ENCODE results near the gene RAC2.

DNA sequence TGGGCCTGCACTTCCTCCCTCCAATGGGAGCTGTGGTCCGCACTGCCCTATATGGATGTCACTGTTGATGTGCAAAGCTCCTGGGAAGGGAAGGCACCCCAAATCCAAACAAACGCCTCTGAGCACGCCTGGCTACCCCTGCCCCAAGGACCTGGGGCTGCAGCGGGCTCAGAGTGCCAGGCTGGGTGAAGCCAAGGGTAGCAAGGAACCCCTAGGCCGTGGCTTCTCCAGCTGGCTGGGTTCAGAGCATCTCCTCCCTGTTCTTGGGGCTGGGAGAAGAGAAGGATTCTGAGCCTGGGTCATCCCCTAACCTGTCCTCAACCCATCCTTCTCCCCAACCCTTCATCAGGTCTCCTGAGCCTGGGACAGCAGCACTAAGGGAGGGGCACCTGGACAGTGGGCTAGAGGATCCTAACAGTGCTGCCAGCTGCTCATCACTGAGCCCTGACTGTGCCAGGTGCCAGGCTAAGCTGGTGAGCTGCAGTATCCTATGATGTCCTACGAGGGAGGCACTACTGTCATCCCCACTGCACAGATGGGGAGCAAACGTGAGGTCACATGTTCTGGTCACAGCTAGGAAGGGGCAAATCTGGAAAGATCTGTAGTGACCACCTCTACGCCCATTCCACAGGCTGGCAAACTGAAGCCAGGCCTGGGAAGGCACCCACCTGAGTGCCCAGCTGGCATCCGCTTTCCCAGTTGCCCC is 34.8 kb downstream of the RAC2 start:
- TF ChIP-seq, protein P1, sequence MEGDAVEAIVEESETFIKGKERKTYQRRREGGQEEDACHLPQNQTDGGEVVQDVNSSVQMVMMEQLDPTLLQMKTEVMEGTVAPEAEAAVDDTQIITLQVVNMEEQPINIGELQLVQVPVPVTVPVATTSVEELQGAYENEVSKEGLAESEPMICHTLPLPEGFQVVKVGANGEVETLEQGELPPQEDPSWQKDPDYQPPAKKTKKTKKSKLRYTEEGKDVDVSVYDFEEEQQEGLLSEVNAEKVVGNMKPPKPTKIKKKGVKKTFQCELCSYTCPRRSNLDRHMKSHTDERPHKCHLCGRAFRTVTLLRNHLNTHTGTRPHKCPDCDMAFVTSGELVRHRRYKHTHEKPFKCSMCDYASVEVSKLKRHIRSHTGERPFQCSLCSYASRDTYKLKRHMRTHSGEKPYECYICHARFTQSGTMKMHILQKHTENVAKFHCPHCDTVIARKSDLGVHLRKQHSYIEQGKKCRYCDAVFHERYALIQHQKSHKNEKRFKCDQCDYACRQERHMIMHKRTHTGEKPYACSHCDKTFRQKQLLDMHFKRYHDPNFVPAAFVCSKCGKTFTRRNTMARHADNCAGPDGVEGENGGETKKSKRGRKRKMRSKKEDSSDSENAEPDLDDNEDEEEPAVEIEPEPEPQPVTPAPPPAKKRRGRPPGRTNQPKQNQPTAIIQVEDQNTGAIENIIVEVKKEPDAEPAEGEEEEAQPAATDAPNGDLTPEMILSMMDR (IDR thresholded peaks at IDR 0.05; ENCODE audit: poor library complexity): no peak
- TF ChIP-seq EZH2 (IDR thresholded peaks at IDR 0.05; ENCODE audit: borderline replicate concordance) (no peak), EZH2phosphoT487 (IDR thresholded peaks at IDR 0.05; ENCODE audit: low read depth, severe bottlenecking, unreplicated experiment) (no peak)
